HUES64 (cell line): ENCODE data around the gene FAM83B.
"Not testable (repeated sequence)": the region's sequence is repeated elsewhere in the genome, so short reads cannot be mapped to it uniquely, and the experiment has no call there.

Experiments
- H3K27ac ChIP-seq: 2 replicates; pipeline ENCODE4 v1.7.0; 2013; ENCODE audit warnings: low read depth, low read length, inconsistent platforms
- H3K27me3 ChIP-seq: 2 replicates; pipeline ENCODE4 v1.6.1; 2013; ENCODE audit warnings: mild to moderate bottlenecking, low read length; ENCODE audit not compliant: insufficient read depth
- H3K36me3 ChIP-seq: 2 replicates; pipeline ENCODE4 v1.6.1; 2013; ENCODE audit warnings: mild to moderate bottlenecking, low read length; ENCODE audit not compliant: insufficient read depth
- H3K4me1 ChIP-seq: 2 replicates; pipeline ENCODE4 v1.6.1; 2013; ENCODE audit warnings: mild to moderate bottlenecking, low read length, moderate library complexity; ENCODE audit not compliant: insufficient read depth
- H3K4me3 ChIP-seq: 2 replicates; pipeline ENCODE4 v1.5.1; 2013; ENCODE audit warnings: mild to moderate bottlenecking, low read length, moderate library complexity
- H3K9ac ChIP-seq: 2 replicates; pipeline ENCODE4 v1.6.1; 2013; ENCODE audit warnings: mild to moderate bottlenecking, low read depth, low read length
- H3K9me3 ChIP-seq: 2 replicates; pipeline ENCODE4 v1.6.1; 2013; ENCODE audit warnings: low read depth, low read length; ENCODE audit not compliant: insufficient read depth
- WGBS: fragments of 150-250, 120-280 bp; methylation state at CpG from one replicate; pipeline ENCODE4 v1.1.7; 2013; ENCODE audit warnings: missing lambda C conversion rate; 5-methylcytosine and 5-hydroxymethylcytosine counted together

Gene FAM83B

DNA sequence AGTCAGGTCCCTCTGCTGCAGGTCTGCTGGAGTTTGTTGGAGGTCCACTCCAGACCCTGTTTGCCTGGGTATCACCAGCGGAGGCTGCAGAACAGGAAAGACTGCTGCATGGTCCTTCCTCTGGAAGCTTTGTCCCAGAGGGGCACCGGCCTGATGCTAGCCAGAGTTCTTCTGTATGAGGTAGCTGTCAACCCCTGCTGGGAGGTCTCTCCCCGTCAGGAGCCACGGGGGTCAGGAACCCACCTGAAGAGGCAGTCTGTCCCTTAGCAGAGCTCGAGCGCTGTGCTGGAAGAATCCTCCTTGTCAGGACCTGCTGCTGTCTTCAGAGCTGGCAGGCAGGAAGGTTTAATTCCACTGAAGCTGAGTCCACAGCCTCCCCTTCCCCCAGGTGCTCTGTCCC is 22.3 kb upstream of the FAM83B start:
- H3K27ac ChIP-seq, H3K9ac ChIP-seq, H3K4me3 ChIP-seq, H3K4me1 ChIP-seq, H3K36me3 ChIP-seq, H3K9me3 ChIP-seq, H3K27me3 ChIP-seq: not testable (repeated sequence)
- WGBS, result 94% methylated on average over 6 of the region's 6 CpGs

DNA sequence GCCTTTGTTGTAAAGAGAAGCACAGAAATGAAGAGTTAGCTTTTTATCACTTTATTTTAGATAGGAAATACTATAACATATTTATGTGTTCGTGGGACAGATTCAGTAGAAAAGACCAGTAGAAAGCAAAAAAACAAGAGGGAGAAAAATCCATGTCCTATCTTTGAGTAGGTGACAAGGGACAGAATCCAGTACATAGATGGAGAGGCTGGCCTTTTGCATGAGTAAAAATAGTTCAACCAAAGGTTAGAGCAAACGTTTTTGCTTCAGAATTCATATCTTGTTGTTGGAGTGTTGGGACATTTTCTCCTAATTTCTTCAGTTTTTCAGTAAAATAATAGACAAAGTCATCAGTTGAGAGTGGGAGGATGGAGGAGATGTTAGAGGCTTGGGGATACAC is 19.6 kb upstream of the FAM83B start:
- Histone ChIP-seq H3K9me3 (no peaks in the 10 kb centered on the region), H3K9ac (no peak overlapping the region), H3K27ac (no peak overlapping the region), H3K4me3 (no peak overlapping the region), H3K36me3 (no peaks in the 10 kb centered on the region), H3K27me3 (no peaks in the 10 kb centered on the region), H3K4me1 (no peaks in the 10 kb centered on the region)
- WGBS, result 79% methylated on average over 2 of the region's 2 CpGs

DNA sequence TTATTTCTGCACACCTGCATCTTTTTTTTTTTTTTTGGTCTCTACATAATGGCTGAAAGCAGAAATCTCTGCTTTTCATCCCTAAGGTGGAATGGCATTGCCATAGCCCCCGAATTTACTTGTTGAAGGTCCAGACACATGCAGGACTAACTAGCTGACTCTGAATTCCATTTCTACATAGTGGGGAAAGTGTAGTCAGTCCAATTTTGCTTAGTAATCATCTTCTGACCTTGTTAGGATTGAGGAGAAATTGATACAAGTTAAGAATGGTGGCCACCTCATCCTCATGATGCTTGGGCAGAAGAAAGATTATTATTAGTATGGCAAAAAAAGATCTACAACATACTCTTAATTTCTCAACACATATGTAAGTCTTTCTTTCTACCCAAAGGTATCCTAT is 16.4 kb upstream of the FAM83B start:
- Histone ChIP-seq H3K4me3 (no peak overlapping the region), H3K4me1 (no peaks in the 10 kb centered on the region), H3K9ac (no peak overlapping the region), H3K9me3 (no peaks in the 10 kb centered on the region), H3K36me3 (no peaks in the 10 kb centered on the region), H3K27me3 (no peaks in the 10 kb centered on the region), H3K27ac (no peak overlapping the region)
- WGBS, result 95% methylated on average over 1 of the region's 1 CpG

DNA sequence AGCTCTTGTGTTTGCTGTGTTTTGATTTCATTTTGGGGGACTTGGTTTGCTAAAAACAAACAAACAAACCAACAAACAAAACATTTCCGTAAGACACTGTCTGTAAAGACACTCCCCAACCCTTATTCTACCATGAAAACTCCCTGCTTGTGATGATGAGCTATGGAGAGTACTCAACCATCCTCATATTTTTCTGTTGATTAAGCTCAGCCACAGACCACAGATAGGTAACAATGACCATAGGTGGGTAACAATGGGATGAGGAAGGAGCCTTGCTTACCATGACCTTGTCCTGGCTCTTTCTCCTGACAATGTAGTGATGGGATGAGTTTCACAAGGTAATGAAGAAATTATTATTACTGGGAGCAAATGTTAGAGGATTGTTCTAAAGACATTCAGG is 11.4 kb upstream of the FAM83B start:
- H3K4me3 ChIP-seq, result no peak overlapping the region
- H3K9ac ChIP-seq, result no peak overlapping the region
- no peaks in the 10 kb centered on the region for H3K36me3 ChIP-seq
- H3K27me3 ChIP-seq, result no peaks in the 10 kb centered on the region
- H3K9me3 ChIP-seq, result no peaks in the 10 kb centered on the region
- H3K4me1 ChIP-seq, result no peaks in the 10 kb centered on the region
- no peak overlapping the region for H3K27ac ChIP-seq
- WGBS, result 100% methylated on average over 1 of the region's 1 CpG

DNA sequence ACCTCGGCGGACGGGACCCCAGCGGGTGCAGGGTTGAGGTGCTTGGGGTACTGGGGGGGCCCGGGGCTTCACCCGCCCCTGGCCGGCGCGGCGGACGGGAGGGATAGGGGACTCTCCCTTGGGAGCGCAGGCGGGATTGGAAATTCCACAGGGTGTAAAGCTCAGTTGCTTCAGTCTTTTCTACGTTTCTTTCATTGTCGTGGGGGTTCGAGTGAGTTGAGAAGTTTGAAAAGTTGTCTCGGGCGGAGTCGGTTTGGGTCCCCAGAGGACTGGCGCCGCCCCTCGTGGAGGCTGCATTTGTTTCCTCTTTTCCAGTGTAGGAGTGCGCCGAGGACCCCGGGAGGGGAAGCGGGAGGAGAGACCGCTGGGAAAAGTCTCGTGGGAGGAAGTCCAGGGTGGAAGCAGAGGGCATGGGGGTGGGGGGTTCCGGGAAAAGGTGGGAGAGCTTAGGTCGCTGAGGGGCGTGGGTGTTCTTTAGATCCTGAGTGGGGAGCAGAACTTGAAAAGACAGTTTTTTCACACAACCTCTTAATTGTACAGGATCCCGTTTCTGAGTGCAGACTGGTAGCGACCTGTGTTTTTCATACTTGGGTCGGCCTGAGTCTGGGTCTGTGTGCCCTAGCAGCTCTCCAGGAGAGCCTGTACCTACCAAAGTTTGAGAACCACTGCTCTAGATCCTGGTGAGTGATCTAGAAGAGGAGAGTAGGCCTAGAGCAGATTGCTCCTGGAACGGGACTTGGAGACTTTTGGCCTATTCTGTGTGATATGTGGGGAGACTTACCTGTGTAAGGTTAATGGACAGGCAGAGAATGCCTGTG is 495 bp downstream of the FAM83B start:
- Histone ChIP-seq H3K27me3 (peaks cover 27% of the 10 kb centered on the region), H3K9me3 (no peaks in the 10 kb centered on the region), H3K27ac (no peak overlapping the region), H3K9ac (peak overlapping the region; percentile 83), H3K4me3 (peak overlapping the region; percentile 84), H3K36me3 (no peaks in the 10 kb centered on the region), H3K4me1 (peaks cover 8% of the 10 kb centered on the region; the same call in 1 of the 2 replicates)
- 7% methylated on average over 34 of the region's 35 CpGs for WGBS

DNA sequence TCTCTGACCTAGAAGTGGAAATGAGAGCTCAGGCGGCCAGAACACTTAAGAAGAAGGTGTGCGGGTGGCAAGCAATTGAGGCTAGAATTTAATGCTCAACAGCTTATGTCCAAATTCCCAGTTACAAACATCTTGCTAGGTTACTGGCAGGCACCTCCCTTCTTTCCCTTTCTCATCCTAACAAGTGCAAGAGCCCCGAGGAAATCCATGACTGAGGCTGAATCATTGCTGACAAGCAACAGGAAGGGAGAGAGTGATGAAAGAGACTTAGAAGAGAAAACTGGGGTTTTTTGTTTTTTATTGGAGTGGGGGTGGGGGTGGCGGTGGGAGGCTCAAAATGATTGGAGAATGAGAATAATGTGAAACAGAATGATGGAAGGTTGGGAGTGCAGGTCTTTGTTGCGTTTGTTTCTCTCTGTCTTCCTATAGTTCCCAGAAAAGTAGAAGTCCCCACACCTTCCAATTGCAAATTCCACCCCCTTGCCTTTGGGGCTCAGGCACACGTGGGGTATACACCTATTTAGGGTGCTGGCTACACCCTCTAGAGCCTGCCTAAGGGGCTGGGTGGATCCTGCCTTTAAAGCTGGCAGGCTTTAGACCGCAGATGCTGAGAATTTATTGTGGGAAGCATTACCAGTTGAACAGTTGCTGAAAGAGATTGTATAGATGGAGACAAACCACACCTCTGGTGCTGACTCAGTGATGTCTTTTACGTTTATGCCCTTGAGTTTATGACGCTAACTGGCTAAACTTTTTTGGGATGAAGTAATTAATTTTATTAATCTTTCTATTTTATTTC is 1.4 kb downstream of the FAM83B start:
- Histone ChIP-seq H3K9ac (no peak overlapping the region), H3K36me3 (no peaks in the 10 kb centered on the region), H3K27ac (no peak overlapping the region), H3K9me3 (no peaks in the 10 kb centered on the region), H3K27me3 (peaks cover 27% of the 10 kb centered on the region), H3K4me3 (peak overlapping the region; percentile 84), H3K4me1 (peaks cover 8% of the 10 kb centered on the region; the same call in 1 of the 2 replicates)
- WGBS, result 82% methylated on average over 8 of the region's 9 CpGs

DNA sequence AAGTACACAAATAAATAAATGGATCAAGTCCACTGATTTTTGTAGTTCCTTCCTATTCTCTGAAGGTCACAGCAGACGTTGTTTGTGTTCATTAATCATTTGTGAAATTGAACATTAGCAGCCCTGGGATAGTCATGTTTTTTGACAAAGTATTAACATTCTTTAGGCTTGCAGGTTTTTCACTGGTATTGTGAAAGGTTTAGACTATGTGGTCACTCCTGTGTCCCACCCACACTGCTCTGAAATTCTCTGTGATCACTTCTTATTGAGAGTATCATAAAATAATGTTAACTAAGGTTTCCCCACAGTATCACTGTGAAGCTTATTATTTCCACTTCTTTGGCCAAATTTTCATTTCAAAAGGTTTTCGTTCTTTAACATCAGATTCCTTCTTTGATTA is 3.5 kb downstream of the FAM83B start:
- Histone ChIP-seq H3K9ac (no peak overlapping the region), H3K36me3 (no peaks in the 10 kb centered on the region), H3K4me1 (peaks cover 8% of the 10 kb centered on the region; the same call in 1 of the 2 replicates), H3K27me3 (peaks cover 25% of the 10 kb centered on the region), H3K9me3 (no peaks in the 10 kb centered on the region; the same call in 1 of the 2 replicates), H3K27ac (no peak overlapping the region), H3K4me3 (no peak overlapping the region)
- WGBS, result 92% methylated on average over 2 of the region's 2 CpGs

DNA sequence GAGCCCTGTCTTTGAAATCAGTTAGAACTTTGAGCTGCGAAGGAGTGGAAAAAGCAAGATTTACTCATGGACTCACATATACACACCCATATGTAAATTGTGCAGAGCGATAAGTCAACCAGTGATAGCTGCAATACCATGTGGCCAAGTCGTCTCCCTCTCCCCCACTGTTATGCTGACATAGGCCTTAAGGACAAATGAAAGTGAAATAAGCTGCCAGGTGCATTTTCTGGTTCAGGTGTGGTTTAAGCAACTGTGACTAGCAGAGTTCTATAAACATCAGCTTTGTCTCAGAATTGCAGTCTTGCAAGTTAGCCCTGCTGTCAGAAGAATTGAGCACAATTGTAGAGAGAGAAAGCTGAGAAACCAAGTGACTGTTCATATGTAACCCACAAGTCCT is 9.6 kb downstream of the FAM83B start:
- peaks cover 24% of the 10 kb centered on the region for H3K4me1 ChIP-seq
- H3K4me3 ChIP-seq, result no peak overlapping the region
- H3K36me3 ChIP-seq, result no peaks in the 10 kb centered on the region
- no peak overlapping the region for H3K9ac ChIP-seq
- no peaks in the 10 kb centered on the region for H3K27me3 ChIP-seq
- H3K9me3 ChIP-seq, result no peaks in the 10 kb centered on the region; the same call in 1 of the 2 replicates
- WGBS, result 87% methylated on average over 3 of the region's 3 CpGs
- H3K27ac ChIP-seq, result no peak overlapping the region

DNA sequence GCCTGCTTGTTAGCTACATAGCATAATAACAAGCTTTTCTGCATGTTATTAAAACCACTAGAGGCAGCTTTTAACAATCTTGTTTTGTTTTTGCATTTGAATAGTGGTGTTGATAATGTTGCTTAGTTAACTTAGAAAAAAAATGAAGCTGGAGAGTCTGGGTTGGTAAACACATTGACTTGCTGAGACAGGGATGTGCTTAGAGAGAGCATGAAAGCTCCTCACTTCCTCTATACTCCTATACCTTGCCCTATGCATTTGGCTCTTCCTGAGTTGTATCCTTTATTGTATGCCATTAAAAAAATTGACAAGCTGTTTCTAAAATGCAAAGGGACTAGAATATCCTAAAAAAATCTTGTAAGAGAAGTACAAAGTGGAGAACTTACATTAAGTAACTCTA is 13.6 kb downstream of the FAM83B start:
- Histone ChIP-seq H3K9me3 (no peaks in the 10 kb centered on the region), H3K36me3 (no peaks in the 10 kb centered on the region), H3K4me3 (no peak overlapping the region), H3K9ac (no peak overlapping the region), H3K27ac (no peak overlapping the region), H3K4me1 (peaks cover 24% of the 10 kb centered on the region), H3K27me3 (no peaks in the 10 kb centered on the region)

DNA sequence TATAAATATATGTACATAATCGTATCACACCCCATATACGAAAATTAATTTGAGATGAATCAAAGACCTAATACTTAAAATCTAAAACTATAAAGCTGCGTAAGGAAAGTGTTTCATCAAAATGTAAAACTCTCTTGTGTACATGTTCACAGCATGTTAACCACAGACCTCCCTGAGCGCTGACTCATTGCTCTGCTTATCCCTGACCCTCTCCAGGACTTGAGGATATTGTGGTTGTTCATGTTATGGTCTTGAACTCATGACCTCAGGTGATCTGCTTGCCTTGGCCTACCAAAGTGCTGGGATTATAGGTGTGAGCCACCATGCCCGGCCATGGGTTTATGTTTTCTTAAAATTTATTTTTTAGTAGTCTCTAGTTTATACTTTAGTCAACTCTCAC is 14.2 kb downstream of the FAM83B start:
- H3K9ac ChIP-seq, result no peak overlapping the region

DNA sequence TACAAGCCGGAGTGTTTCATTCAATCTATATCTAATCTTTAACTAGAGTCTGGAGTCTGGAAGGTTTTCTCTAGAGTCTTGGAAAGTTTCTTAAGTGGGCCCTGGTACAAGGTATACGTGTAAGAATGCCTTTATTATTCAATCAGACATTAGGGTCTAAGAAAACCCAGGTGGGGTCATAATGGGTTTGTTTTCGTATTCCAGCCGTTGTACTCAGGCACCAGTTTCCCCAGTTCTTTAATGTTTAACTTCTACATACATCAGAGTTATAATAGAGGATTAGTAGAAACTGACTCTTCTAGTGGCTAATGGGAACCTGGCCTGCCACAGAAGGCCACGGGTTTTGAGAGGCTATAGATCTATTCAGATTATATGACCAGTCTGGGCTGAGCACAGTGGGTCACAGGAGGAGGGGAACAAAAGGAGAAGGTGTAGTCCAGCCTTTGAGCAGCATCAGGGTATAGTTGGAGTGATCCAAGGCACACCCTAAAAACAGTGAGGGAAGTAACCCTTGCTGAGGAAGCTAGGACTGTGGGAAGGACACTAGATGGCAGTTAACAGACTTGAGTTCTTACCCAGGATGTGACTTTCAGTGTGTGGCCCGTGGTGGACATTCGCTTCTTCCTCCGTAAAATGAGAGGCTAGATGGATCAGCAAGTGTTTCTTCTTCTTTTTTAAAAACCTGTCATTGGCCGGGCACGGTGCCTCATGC is 15.5 kb downstream of the FAM83B start:
- Histone ChIP-seq H3K27me3 (no peaks in the 10 kb centered on the region), H3K9me3 (no peaks in the 10 kb centered on the region), H3K36me3 (no peaks in the 10 kb centered on the region), H3K4me3 (no peak overlapping the region), H3K4me1 (peaks cover 14% of the 10 kb centered on the region), H3K9ac (no peak overlapping the region), H3K27ac (no peak overlapping the region)
- 93% methylated on average over 8 of the region's 10 CpGs for WGBS

More for the DNA sequence above, 14.2 kb downstream of the FAM83B start:
- Histone ChIP-seq H3K4me3 (no peak overlapping the region), H3K36me3 (no peaks in the 10 kb centered on the region), H3K27me3 (no peaks in the 10 kb centered on the region), H3K4me1 (peaks cover 24% of the 10 kb centered on the region), H3K9me3 (no peaks in the 10 kb centered on the region), H3K27ac (no peak overlapping the region)
- WGBS, result 74% methylated on average over 2 of the region's 5 CpGs
